Embryonic facial prominence (tissue), 1 donor: ENCODE data around the gene BCAS3.

ENCODE experiments used
- DNase-seq: peaks from one replicate; pipeline ENCODE4 v3.0.0-alpha.2; 2016; ENCODE audit errors: extremely low spot score

BCAS3 gene

GRCh38 chr17:61064087-61064951, 386.7 kb downstream of the BCAS3 start:
- no peak for DNase-seq

- DNase-seq, result no peak
Measured at GRCh38 chr17:61065263-61065773, 387.7 kb downstream of the BCAS3 start.

GRCh38 chr17:61066062-61066461, 388.4 kb downstream of the BCAS3 start:
- no peak for DNase-seq

GRCh38 chr17:61070649-61071048, 393.0 kb downstream of the BCAS3 start:
- no peak for DNase-seq

- DNase-seq, result no peak
Measured at GRCh38 chr17:61072648-61073047, 395.0 kb downstream of the BCAS3 start.

GRCh38 chr17:61073131-61073530, 395.5 kb downstream of the BCAS3 start:
- DNase-seq, result no peak

- DNase-seq, result no peak
Measured at GRCh38 chr17:61073799-61074513, 396.3 kb downstream of the BCAS3 start.

- no peak for DNase-seq
Measured at GRCh38 chr17:61075988-61076387, 398.3 kb downstream of the BCAS3 start.

- no peak for DNase-seq
Measured at GRCh38 chr17:61076621-61077031, 399.0 kb downstream of the BCAS3 start.

GRCh38 chr17:61081959-61082358, 404.3 kb downstream of the BCAS3 start:
- no peak for DNase-seq

- no peak for DNase-seq
Measured at GRCh38 chr17:61084260-61084659, 406.6 kb downstream of the BCAS3 start.

GRCh38 chr17:61087024-61087423, 409.4 kb downstream of the BCAS3 start:
- DNase-seq, result no peak

GRCh38 chr17:61088556-61088955, 410.9 kb downstream of the BCAS3 start:
- DNase-seq, result no peak

GRCh38 chr17:61091096-61091495, 413.4 kb downstream of the BCAS3 start:
- DNase-seq, result no peak

GRCh38 chr17:61097781-61098180, 420.1 kb downstream of the BCAS3 start:
- DNase-seq, result no peak

- DNase-seq, result no peak
Measured at GRCh38 chr17:61106354-61106753, 428.7 kb downstream of the BCAS3 start.

GRCh38 chr17:61116577-61116976, 438.9 kb downstream of the BCAS3 start:
- DNase-seq, result no peak

GRCh38 chr17:61117983-61118382, 440.3 kb downstream of the BCAS3 start:
- no peak for DNase-seq

GRCh38 chr17:61118871-61119270, 441.2 kb downstream of the BCAS3 start:
- DNase-seq, result no peak

- no peak for DNase-seq
Measured at GRCh38 chr17:61122326-61122913, 444.8 kb downstream of the BCAS3 start.

- DNase-seq, result no peak
Measured at GRCh38 chr17:61124562-61124961, 446.9 kb downstream of the BCAS3 start.

GRCh38 chr17:61126473-61127249, 449.0 kb downstream of the BCAS3 start:
- no peak for DNase-seq
